ENCODE results near the gene HUNK.

GRCh38 chr21:31874812-31875212, 2.0 kb downstream of the HUNK start:
- TF ChIP-seq EZH2 (IDR thresholded peaks at IDR 0.05; ENCODE audit: low read depth), result no peak
- no peak for TF ChIP-seq CTCF (conservative IDR thresholded peaks at IDR 0.05)

All from PC-9 (cell line).